Calu3 (cell line): ENCODE measurements around the gene KCTD21. TPM values are rescaled to one million over a fixed set of nuclear protein-coding genes. Genes with fewer than 3 reads are reported as not detected.

Experiments used
- BruUV-seq: library from RNA; stranded (reverse); fragments of 400-500 nt; replicated peaks from 2 replicates; lab custom pipeline; 2021; lab: Mats Ljungman, UMichigan
- CTCF ChIA-PET: fragments of 300-600 bp; sonication (Branson Sonifier 250); formaldehyde crosslinking; loops from one replicate; lab custom pipeline; 2022; ENCODE audit warnings: antibody characterized with exemption; lab: Charles Lee
- DNase-seq: peaks from one replicate; pipeline ENCODE4 v3.0.0; 2022
- H3K27ac Mint-ChIP-seq: one replicate; pipeline ENCODE4 v1.8.0; 2022; ENCODE audit warnings: mixed read lengths; ENCODE audit not compliant: unreplicated experiment
- H3K27me3 Mint-ChIP-seq: one replicate; pipeline ENCODE4 v1.8.0; 2022; ENCODE audit warnings: mixed read lengths; ENCODE audit not compliant: unreplicated experiment
- H3K36me3 Mint-ChIP-seq: one replicate; pipeline ENCODE4 v1.8.0; 2022; ENCODE audit warnings: mild to moderate bottlenecking, moderate library complexity, mixed read lengths; ENCODE audit not compliant: insufficient read depth, unreplicated experiment
- H3K4me1 Mint-ChIP-seq: one replicate; pipeline ENCODE4 v1.8.0; 2022; ENCODE audit warnings: mild to moderate bottlenecking, low read depth, mixed read lengths; ENCODE audit not compliant: unreplicated experiment
- H3K4me3 Mint-ChIP-seq: one replicate; pipeline ENCODE4 v1.8.0; 2022; ENCODE audit warnings: mild to moderate bottlenecking, low read depth, moderate library complexity, mixed read lengths; ENCODE audit not compliant: unreplicated experiment
- H3K9me3 Mint-ChIP-seq: one replicate; pipeline ENCODE4 v1.8.0; 2022; ENCODE audit warnings: low read depth, mixed read lengths; ENCODE audit not compliant: unreplicated experiment
- intact Hi-C: fragments of 100-400 bp; cut with micrococcal nuclease; formaldehyde crosslinking; loops from one replicate; pipeline ENCODE4 v1.10.0; 2022; ENCODE audit not compliant: unreplicated experiment
- total RNA-seq: library from RNA; stranded (reverse); gene quantifications from 2 replicates; pipeline ENCODE4 v1.2.3, GENCODE V29; 2022
- TF ChIP-seq, protein P1 (sequence below): fragments of 200-600 bp; IDR thresholded peaks from one replicate; pipeline ENCODE4 v1.8.0; 2022; ENCODE audit warnings: antibody characterized with exemption; ENCODE audit not compliant: unreplicated experiment

KCTD21 gene
- total RNA-seq, 1 experiment from 2014 or later = 8.5 TPM

DNA sequence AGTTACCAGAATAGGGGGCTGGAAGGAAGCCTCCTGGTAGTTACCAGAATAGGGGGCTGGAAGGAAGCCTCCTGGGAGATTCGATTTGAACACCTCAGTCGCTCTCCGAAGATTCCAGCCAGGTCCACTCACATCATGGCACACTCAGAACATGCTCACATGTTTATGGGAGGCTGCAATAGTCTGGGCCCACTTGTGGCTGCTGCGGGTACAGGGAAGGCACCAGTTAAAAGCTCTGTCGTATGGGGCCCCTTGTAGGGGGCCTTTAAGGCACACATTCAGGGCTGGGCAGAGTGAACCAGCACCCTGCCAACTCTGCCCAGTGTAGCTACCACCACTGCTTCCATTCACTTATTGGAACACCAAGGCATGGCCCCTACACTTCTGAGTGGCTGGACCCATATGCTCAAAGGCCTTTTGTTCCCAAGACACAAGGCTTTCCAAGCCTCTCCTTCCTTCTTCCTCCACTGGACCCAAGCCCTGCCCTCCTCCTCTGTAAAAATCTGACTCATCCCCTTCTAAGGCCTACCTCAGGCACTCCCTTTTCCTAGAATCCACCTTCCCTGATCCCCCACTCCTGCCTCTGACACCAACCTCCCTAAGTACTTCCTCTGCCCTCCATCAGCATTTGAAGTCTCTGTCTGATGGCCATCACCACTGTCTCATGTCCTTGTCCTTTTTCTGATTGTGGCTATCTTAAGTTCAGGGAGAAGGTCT is 28.3 kb upstream of the KCTD21 start:
- no peak overlapping the region for H3K4me3 Mint-ChIP-seq
- BruUV-seq = no TSS peak
- peaks cover 8% of the 10 kb centered on the region for H3K4me1 Mint-ChIP-seq
- TF ChIP-seq, protein P1, sequence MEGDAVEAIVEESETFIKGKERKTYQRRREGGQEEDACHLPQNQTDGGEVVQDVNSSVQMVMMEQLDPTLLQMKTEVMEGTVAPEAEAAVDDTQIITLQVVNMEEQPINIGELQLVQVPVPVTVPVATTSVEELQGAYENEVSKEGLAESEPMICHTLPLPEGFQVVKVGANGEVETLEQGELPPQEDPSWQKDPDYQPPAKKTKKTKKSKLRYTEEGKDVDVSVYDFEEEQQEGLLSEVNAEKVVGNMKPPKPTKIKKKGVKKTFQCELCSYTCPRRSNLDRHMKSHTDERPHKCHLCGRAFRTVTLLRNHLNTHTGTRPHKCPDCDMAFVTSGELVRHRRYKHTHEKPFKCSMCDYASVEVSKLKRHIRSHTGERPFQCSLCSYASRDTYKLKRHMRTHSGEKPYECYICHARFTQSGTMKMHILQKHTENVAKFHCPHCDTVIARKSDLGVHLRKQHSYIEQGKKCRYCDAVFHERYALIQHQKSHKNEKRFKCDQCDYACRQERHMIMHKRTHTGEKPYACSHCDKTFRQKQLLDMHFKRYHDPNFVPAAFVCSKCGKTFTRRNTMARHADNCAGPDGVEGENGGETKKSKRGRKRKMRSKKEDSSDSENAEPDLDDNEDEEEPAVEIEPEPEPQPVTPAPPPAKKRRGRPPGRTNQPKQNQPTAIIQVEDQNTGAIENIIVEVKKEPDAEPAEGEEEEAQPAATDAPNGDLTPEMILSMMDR = no peak
- intact Hi-C loops = no loop called here
- CTCF ChIA-PET = no interaction called here
- no peak overlapping the region for H3K27ac Mint-ChIP-seq
- no peaks in the 10 kb centered on the region for H3K27me3 Mint-ChIP-seq
- DNase-seq = no peak
- H3K9me3 Mint-ChIP-seq = no peaks in the 10 kb centered on the region
- no peaks in the 10 kb centered on the region for H3K36me3 Mint-ChIP-seq

DNA sequence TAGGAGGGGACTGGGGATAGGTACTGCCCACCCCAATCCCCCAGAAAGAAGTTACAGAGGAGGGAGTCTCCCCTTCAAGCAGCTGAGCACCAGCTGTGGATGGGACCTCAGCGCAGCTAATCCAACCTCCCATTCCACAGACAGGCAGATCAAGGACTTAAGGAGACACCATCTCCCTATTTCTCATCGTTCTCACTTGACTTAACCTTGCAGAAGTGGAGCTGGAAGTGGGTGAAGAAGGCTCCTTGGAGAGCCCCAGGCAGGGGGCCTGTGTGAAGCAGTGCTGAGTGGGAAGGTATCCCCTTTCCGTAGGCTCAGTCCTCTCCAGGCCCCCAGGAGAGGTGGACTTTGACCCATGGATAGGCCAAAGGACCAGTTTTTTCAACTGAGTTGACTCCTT is 27.6 kb upstream of the KCTD21 start:
- no peak overlapping the region for H3K4me3 Mint-ChIP-seq
- intact Hi-C loops = no loop called here
- CTCF ChIA-PET = no interaction called here
- DNase-seq = no peak
- no peaks in the 10 kb centered on the region for H3K36me3 Mint-ChIP-seq
- H3K4me1 Mint-ChIP-seq = peaks cover 8% of the 10 kb centered on the region
- no peak overlapping the region for H3K27ac Mint-ChIP-seq
- no peaks in the 10 kb centered on the region for H3K9me3 Mint-ChIP-seq
- BruUV-seq = no TSS peak
- TF ChIP-seq, protein P1 = no peak
- no peaks in the 10 kb centered on the region for H3K27me3 Mint-ChIP-seq

GRCh38 chr11:78214331-78215194 is 26.1 kb upstream of the KCTD21 start:
- no TSS peak for BruUV-seq
- H3K4me3 Mint-ChIP-seq = no peak overlapping the region
- H3K9me3 Mint-ChIP-seq = no peaks in the 10 kb centered on the region
- intact Hi-C loops = no loop called here
- DNase-seq = no peak
- H3K4me1 Mint-ChIP-seq = peaks cover 8% of the 10 kb centered on the region
- no peaks in the 10 kb centered on the region for H3K27me3 Mint-ChIP-seq
- TF ChIP-seq, protein P1 = no peak
- CTCF ChIA-PET = no interaction called here
- peaks cover 5% of the 10 kb centered on the region for H3K36me3 Mint-ChIP-seq
- no peak overlapping the region for H3K27ac Mint-ChIP-seq

- Mint-ChIP-seq H3K27ac (no peak overlapping the region), H3K9me3 (no peaks in the 10 kb centered on the region), H3K27me3 (no peaks in the 10 kb centered on the region), H3K36me3 (peaks cover 5% of the 10 kb centered on the region), H3K4me3 (no peak overlapping the region), H3K4me1 (peaks cover 8% of the 10 kb centered on the region)
- intact Hi-C loops = no loop called here
- CTCF ChIA-PET = no interaction called here
- TF ChIP-seq, protein P1 = no peak
- DNase-seq = no peak
- no TSS peak for BruUV-seq
Measured at GRCh38 chr11:78213526-78214330, 25.3 kb upstream of the KCTD21 start.
